T-helper 2 cell treated with Interferon-gamma antibody and Interleukin-4, amounts not matched to agents 5 μg/mL and 100 μg/mL, for 36 hours (primary cell): ENCODE data around the gene ZBTB1.
"Not testable (repeated sequence)": the region's sequence is repeated elsewhere in the genome, so short reads cannot be mapped to it uniquely, and the experiment has no call there.

Experiments
- DNase-seq: peaks from one replicate; pipeline ENCODE4 v3.0.0; 2021; ENCODE audit warnings: low spot score
- H3K27ac Mint-ChIP-seq: one replicate; pipeline ENCODE4 v1.8.0; 2021; ENCODE audit warnings: mild to moderate bottlenecking, mixed read lengths
- H3K27me3 Mint-ChIP-seq: one replicate; pipeline ENCODE4 v1.8.0; 2021; ENCODE audit warnings: low read depth, mixed read lengths
- H3K36me3 Mint-ChIP-seq: one replicate; pipeline ENCODE4 v1.8.0; 2021; ENCODE audit warnings: low read depth, mixed read lengths
- H3K4me1 Mint-ChIP-seq: one replicate; pipeline ENCODE4 v1.8.0; 2021; ENCODE audit warnings: low read depth, mixed read lengths
- H3K4me3 Mint-ChIP-seq: one replicate; pipeline ENCODE4 v1.8.0; 2022; ENCODE audit warnings: mild to moderate bottlenecking, moderate library complexity, mixed read lengths
- H3K9me3 Mint-ChIP-seq: one replicate; pipeline ENCODE4 v1.8.0; 2021; ENCODE audit warnings: mixed read lengths

Gene ZBTB1

GRCh38 chr14:64554556-64554955 is 50.0 kb downstream of the ZBTB1 start:
- Mint-ChIP-seq H3K27ac (no peak overlapping the region), H3K9me3 (no peaks in the 10 kb centered on the region), H3K4me3 (no peak overlapping the region), H3K36me3 (no peaks in the 10 kb centered on the region), H3K4me1 (peaks cover 9% of the 10 kb centered on the region), H3K27me3 (peaks cover 39% of the 10 kb centered on the region)
- no peak for DNase-seq

- Mint-ChIP-seq H3K36me3 (no peaks in the 10 kb centered on the region), H3K27ac (no peak overlapping the region), H3K27me3 (peaks cover 24% of the 10 kb centered on the region), H3K4me1 (peaks cover 5% of the 10 kb centered on the region), H3K4me3 (no peak overlapping the region), H3K9me3 (no peaks in the 10 kb centered on the region)
- DNase-seq = no peak
Measured at GRCh38 chr14:64556526-64556925, 52.0 kb downstream of the ZBTB1 start.

GRCh38 chr14:64558216-64558615 is 53.6 kb downstream of the ZBTB1 start:
- DNase-seq, H3K36me3 Mint-ChIP-seq, H3K4me1 Mint-ChIP-seq, H3K9me3 Mint-ChIP-seq, H3K4me3 Mint-ChIP-seq, H3K27ac Mint-ChIP-seq: not testable (repeated sequence)
- peaks cover 16% of the 10 kb centered on the region for H3K27me3 Mint-ChIP-seq

- Mint-ChIP-seq H3K27me3 (peaks cover 25% of the 10 kb centered on the region), H3K4me3 (no peak overlapping the region), H3K27ac (no peak overlapping the region), H3K9me3 (no peaks in the 10 kb centered on the region), H3K36me3 (no peaks in the 10 kb centered on the region), H3K4me1 (peaks cover 5% of the 10 kb centered on the region)
- no peak for DNase-seq
Measured at GRCh38 chr14:64561631-64562030, 57.1 kb downstream of the ZBTB1 start.

DNA sequence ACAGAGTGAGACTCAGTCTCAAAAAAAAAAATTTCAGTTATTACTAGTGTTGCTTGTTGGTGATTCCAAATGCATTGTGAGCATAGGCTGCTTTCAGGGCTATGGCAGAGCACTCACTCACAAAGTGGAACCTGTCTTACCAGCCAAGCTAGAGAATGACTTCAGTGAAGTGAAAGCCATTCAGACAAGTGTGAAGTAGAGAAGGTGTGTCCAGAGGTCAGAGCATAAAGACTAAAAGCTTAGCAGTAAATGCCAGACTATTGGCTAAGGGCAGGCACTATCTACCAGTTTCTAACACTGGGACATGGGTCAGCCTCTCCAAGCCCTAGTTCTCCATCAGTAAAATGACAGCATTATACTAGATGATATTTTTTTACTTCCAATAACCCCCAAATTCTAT is 57.9 kb downstream of the ZBTB1 start:
- H3K4me1 Mint-ChIP-seq = peaks cover 5% of the 10 kb centered on the region
- H3K27ac Mint-ChIP-seq = no peak overlapping the region
- no peaks in the 10 kb centered on the region for H3K9me3 Mint-ChIP-seq
- H3K27me3 Mint-ChIP-seq = peaks cover 29% of the 10 kb centered on the region
- H3K4me3 Mint-ChIP-seq = no peak overlapping the region
- no peak for DNase-seq
- H3K36me3 Mint-ChIP-seq = no peaks in the 10 kb centered on the region

DNA sequence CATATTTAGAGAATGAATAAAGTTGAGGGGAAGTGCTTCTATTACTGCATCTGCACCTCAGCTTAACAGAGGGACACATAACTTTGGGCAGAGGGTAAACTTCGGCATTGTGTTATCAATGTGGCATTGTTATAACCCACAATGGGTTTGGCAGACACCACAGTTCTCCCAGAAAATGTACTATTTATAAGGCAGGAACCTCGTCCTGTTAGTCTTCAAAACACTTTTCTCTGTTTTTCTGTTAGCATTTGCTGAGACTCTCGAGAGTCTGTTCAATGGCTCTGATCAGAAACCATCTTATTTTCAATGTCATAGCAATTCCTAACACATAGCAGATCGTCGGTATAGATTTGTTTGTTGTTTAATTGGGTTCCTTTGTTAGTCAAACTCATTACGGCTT is 59.1 kb downstream of the ZBTB1 start:
- no peak for DNase-seq
- Mint-ChIP-seq H3K4me1 (peaks cover 5% of the 10 kb centered on the region), H3K27ac (no peak overlapping the region), H3K9me3 (no peaks in the 10 kb centered on the region), H3K4me3 (no peak overlapping the region), H3K27me3 (peaks cover 34% of the 10 kb centered on the region), H3K36me3 (no peaks in the 10 kb centered on the region)

DNA sequence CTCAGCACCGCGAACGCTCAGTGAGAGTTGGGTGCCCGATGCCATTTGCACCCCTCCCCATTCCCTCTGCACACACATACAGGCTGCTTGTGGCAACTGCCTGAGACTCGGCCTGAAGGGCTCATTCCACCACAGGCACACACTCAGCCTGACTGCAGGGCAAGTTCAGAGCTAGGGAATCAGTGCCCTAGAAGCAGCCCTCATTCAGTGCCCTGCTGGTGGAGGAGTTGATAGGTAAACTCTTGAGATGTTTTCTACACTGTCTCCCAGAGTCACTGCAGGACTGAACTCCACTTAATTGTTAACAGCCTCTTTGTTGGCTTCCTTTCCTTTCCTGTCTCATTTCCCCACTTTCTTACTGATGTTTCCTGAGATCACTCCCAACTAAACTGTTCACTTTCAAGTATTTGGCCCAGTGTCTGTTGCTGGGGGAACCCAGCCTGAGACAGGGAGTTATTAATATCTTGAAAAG is 62.1 kb downstream of the ZBTB1 start:
- Mint-ChIP-seq H3K36me3 (no peaks in the 10 kb centered on the region), H3K27me3 (peaks cover 35% of the 10 kb centered on the region), H3K9me3 (no peaks in the 10 kb centered on the region), H3K27ac (no peak overlapping the region), H3K4me1 (no peaks in the 10 kb centered on the region), H3K4me3 (no peak overlapping the region)
- DNase-seq = no peak

GRCh38 chr14:64569138-64569631 is 64.6 kb downstream of the ZBTB1 start:
- no peak for DNase-seq
- Mint-ChIP-seq H3K4me3 (no peak overlapping the region), H3K4me1 (no peaks in the 10 kb centered on the region), H3K9me3 (no peaks in the 10 kb centered on the region), H3K27ac (no peak overlapping the region), H3K36me3 (no peaks in the 10 kb centered on the region), H3K27me3 (peaks cover 24% of the 10 kb centered on the region)

DNA sequence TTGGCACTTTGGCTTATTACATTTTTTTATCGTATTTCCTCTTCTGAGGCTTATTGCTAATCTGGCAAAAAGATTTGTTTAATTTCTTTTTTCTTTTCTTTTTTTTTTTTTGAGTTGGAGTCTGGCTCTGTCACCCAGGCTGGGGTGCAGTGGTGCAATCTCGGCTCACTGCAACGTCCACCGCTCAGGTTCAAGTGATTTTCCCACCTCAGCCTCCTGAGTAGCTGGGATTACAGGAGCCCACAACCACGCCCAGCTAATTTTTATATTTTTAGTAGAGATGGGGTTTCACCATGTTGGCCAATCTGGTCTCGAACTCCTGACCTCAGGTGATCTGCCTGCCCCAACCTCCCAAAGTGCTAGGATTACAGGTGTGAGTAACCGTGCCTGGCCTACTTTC is 65.1 kb downstream of the ZBTB1 start:
- H3K27ac Mint-ChIP-seq, H3K36me3 Mint-ChIP-seq, H3K4me1 Mint-ChIP-seq, H3K9me3 Mint-ChIP-seq, DNase-seq, H3K4me3 Mint-ChIP-seq: not testable (repeated sequence)
- peaks cover 21% of the 10 kb centered on the region for H3K27me3 Mint-ChIP-seq

DNA sequence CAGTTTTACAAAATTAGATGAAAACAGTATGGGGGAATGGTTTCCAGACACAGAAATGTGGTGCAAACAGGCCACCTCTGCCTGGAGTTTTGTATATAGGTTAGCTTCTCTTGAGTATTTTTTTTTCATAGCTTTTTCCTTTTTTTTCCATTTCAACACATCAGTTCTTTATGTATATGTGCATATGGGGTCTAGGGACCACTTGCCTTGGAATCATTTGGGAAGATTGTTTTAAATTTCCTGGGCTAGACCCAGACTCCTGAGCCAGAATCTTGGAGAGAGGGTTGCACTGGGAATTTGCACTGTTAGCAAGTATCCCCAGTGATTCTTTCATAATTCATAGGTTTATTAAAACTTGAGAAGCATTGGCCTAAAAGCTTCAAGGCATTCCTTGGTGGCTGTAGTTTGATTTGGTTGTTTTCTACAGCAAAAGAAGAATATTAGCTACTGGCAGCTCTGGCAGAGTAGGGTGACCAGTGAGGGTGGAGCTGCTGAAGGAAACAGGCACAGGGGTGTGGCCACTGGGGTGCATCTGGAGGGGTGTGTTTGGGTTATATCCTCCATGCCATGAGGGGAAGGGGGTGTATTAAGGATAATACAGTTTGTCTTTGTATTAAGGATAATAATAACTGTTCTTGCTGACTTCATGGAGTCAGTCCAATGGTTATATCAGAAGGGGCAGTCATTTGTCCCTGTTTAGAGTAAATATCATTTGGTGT is 68.0 kb downstream of the ZBTB1 start:
- no peaks in the 10 kb centered on the region for H3K4me1 Mint-ChIP-seq
- no peak for DNase-seq
- H3K4me3 Mint-ChIP-seq = no peak overlapping the region
- peaks cover 9% of the 10 kb centered on the region for H3K27me3 Mint-ChIP-seq
- H3K36me3 Mint-ChIP-seq = no peaks in the 10 kb centered on the region
- no peaks in the 10 kb centered on the region for H3K9me3 Mint-ChIP-seq
- H3K27ac Mint-ChIP-seq = no peak overlapping the region

GRCh38 chr14:64573109-64573508 is 68.5 kb downstream of the ZBTB1 start:
- no peak for DNase-seq
- Mint-ChIP-seq H3K27me3 (peaks cover 9% of the 10 kb centered on the region), H3K36me3 (no peaks in the 10 kb centered on the region), H3K9me3 (no peaks in the 10 kb centered on the region), H3K4me1 (no peaks in the 10 kb centered on the region), H3K27ac (no peak overlapping the region), H3K4me3 (no peak overlapping the region)
